Left ventricle myocardium superior (tissue), 1 donor: ENCODE measurements around the gene TSEN34. TPM values are rescaled to one million over a fixed set of nuclear protein-coding genes. Genes with fewer than 3 reads are reported as not detected.
"Not testable (repeated sequence)": the region's sequence is repeated elsewhere in the genome, so short reads cannot be mapped to it uniquely, and the experiment has no call there.

Experiments
- ATAC-seq: fragments of 200-7000 bp; cut with Tn5 transposase; one replicate; pipeline ENCODE4 v1.9.1; 2020; ENCODE audit warnings: mild to moderate bottlenecking, moderate library complexity
- DNase-seq: peaks from one replicate; pipeline ENCODE4 v3.0.0-alpha.2; 2020
- intact Hi-C: fragments of 100-400 bp; cut with micrococcal nuclease; formaldehyde crosslinking; loops from one replicate; pipeline ENCODE4 v1.11.0; 2022
- total RNA-seq: library from RNA; stranded (reverse); fragmentation: NEBNext Ultra II Directional; extraction: Animal tissue kit (Norgen Biotek cat#: 25700); gene quantifications from one replicate; pipeline ENCODE4 v1.2.1, GENCODE V29; 2021
- donor health status: DM: no; HTN: yes; CAD: no; lungs with severe emphysema.

TSEN34 gene
- total RNA-seq, 1 donor from 2014 or later, result 18.5 TPM

GRCh38 chr19:54204767-54205468 is 13.8 kb downstream of the TSEN34 start:
- ATAC-seq, result no peak
- no peak for DNase-seq
- intact Hi-C loops, result no loop called here

- DNase-seq (no peak), ATAC-seq (no peak)
- intact Hi-C loops, result no loop called here
Observed at GRCh38 chr19:54206030-54206830, 15.1 kb downstream of the TSEN34 start.

GRCh38 chr19:54206831-54207177 is 15.7 kb downstream of the TSEN34 start:
- intact Hi-C loops, result no loop called here
- ATAC-seq, result no peak
- DNase-seq, result no peak

- intact Hi-C loops, DNase-seq: not testable (repeated sequence)
Observed at GRCh38 chr19:54207193-54207592, 16.1 kb downstream of the TSEN34 start.

GRCh38 chr19:54207676-54207982 is 16.5 kb downstream of the TSEN34 start:
- intact Hi-C loops, result no loop called here
- ATAC-seq (no peak), DNase-seq (no peak)

More at GRCh38 chr19:54207193-54207592, 16.1 kb downstream of the TSEN34 start:
- ATAC-seq, result not testable (repeated sequence)

GRCh38 chr19:54207983-54208783 is 17.1 kb downstream of the TSEN34 start:
- peak; percentile 46 for DNase-seq
- peak; percentile 65 for ATAC-seq
- intact Hi-C loops, result no loop called here

- ATAC-seq (no peak), DNase-seq (no peak)
- intact Hi-C loops, result no loop called here
Observed at GRCh38 chr19:54208784-54209057, 17.6 kb downstream of the TSEN34 start.

- intact Hi-C loops, result no loop called here
- DNase-seq, result no peak
- peak; percentile 9 for ATAC-seq
Observed at GRCh38 chr19:54209058-54209810, 18.1 kb downstream of the TSEN34 start.

- ATAC-seq (peak; percentile 70), DNase-seq (peak; percentile 84)
- intact Hi-C loops, result no loop called here
Observed at GRCh38 chr19:54209811-54210494, 18.8 kb downstream of the TSEN34 start.

- DNase-seq (no peak), ATAC-seq (no peak)
- intact Hi-C loops, result no loop called here
Observed at GRCh38 chr19:54211235-54211634, 20.1 kb downstream of the TSEN34 start.

- ATAC-seq, result not testable (repeated sequence)
Observed at GRCh38 chr19:54214217-54214616, 23.1 kb downstream of the TSEN34 start.

GRCh38 chr19:54214734-54215133 is 23.6 kb downstream of the TSEN34 start:
- ATAC-seq, intact Hi-C loops, DNase-seq: not testable (repeated sequence)

More at GRCh38 chr19:54214217-54214616, 23.1 kb downstream of the TSEN34 start:
- intact Hi-C loops, DNase-seq: not testable (repeated sequence)

GRCh38 chr19:54216869-54217268 is 25.8 kb downstream of the TSEN34 start:
- ATAC-seq, result no peak
- intact Hi-C loops, result no loop called here
- DNase-seq, result no peak

GRCh38 chr19:54217517-54218247 is 26.6 kb downstream of the TSEN34 start:
- DNase-seq, ATAC-seq, intact Hi-C loops: not testable (repeated sequence)

GRCh38 chr19:54218259-54218658 is 27.2 kb downstream of the TSEN34 start:
- ATAC-seq (no peak), DNase-seq (no peak)
- intact Hi-C loops, result no loop called here

GRCh38 chr19:54218960-54219661 is 28.0 kb downstream of the TSEN34 start:
- intact Hi-C loops, result no loop called here
- ATAC-seq (no peak), DNase-seq (no peak)

- intact Hi-C loops, ATAC-seq, DNase-seq: not testable (repeated sequence)
Observed at GRCh38 chr19:54219702-54220101, 28.6 kb downstream of the TSEN34 start.
